ENCODE measurements around the gene LINC00237.

LINC00237 gene

DNA sequence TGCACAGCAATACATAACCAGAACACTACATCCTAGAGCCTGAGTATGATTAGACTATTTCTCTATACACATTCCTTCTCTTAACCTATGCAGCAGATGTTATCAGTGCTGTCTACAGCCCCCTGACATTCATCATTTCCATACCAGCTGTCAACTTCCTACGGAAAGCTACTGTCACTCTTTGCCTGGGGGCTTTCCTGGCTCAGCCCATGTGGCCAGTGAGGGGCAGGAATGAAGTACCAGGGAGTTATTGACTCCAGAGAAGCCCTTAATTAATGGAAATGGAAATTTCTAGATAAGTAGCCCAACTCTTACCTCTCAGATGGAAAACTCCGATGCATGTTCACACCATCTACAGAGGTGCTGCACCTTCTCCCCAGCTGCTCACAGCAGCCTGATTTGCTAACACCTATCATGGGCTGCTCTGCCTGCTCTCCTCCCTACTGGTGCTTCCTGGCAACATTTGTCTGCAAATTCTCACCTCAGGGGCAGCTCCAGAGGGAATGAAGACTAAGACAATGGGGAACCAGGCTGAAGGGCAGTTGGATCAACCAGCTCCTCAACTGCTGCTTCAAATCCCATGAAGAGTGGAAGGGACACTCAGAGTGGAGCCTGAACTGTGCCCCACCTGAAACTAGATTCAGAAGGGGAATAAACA, 59.6 kb downstream of the LINC00237 start:
- Histone ChIP-seq H3K36me3 (ENCODE audit: low read length) (no peaks in the 10 kb centered on the region), H3K4me3 (ENCODE audit: insufficient read depth, low read length, poor library complexity, severe bottlenecking) (no peak overlapping the region), H3F3A (ENCODE audit: insufficient read depth) (no peaks in the 10 kb centered on the region), H3K27me3 (ENCODE audit: low read length) (no peaks in the 10 kb centered on the region), H4K20me1 (ENCODE audit: low read depth, low read length) (no peaks in the 10 kb centered on the region), H2AFZ (ENCODE audit: low read depth, low read length, severe bottlenecking) (no peak overlapping the region), H3K9ac (ENCODE audit: low read length) (no peak overlapping the region), H3K9me3 (ENCODE audit: insufficient read depth, low read length) (no peaks in the 10 kb centered on the region), H3K9me2 (replicated peaks; ENCODE audit: insufficient read depth, low read length) (no peaks in the 10 kb centered on the region), H3K4me2 (ENCODE audit: low read depth, low read length, poor library complexity, severe bottlenecking) (no peak overlapping the region), H3K27ac (ENCODE audit: low read depth, low read length) (no peak overlapping the region), H3K79me2 (ENCODE audit: insufficient read depth, low read length) (no peaks in the 10 kb centered on the region)
- TF ChIP-seq, protein P1, sequence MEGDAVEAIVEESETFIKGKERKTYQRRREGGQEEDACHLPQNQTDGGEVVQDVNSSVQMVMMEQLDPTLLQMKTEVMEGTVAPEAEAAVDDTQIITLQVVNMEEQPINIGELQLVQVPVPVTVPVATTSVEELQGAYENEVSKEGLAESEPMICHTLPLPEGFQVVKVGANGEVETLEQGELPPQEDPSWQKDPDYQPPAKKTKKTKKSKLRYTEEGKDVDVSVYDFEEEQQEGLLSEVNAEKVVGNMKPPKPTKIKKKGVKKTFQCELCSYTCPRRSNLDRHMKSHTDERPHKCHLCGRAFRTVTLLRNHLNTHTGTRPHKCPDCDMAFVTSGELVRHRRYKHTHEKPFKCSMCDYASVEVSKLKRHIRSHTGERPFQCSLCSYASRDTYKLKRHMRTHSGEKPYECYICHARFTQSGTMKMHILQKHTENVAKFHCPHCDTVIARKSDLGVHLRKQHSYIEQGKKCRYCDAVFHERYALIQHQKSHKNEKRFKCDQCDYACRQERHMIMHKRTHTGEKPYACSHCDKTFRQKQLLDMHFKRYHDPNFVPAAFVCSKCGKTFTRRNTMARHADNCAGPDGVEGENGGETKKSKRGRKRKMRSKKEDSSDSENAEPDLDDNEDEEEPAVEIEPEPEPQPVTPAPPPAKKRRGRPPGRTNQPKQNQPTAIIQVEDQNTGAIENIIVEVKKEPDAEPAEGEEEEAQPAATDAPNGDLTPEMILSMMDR (IDR thresholded peaks at IDR 0.05; ENCODE audit: insufficient read depth, low read length, poor library complexity, severe bottlenecking) = no peak
- TF ChIP-seq EZH2phosphoT487 (conservative IDR thresholded peaks at IDR 0.05; ENCODE audit: low read length) = no peak
